Fibroblast of villous mesenchyme (primary cell): ENCODE measurements around the gene PTN. TPM values are rescaled to one million over a fixed set of nuclear protein-coding genes. Genes with fewer than 3 reads are reported as not detected.

ENCODE experiments used
- DNase-seq: peaks from one replicate; pipeline ENCODE4 v3.0.0-alpha.2; 2010; ENCODE audit warnings: low read depth
- H3K4me3 ChIP-seq: 2 replicates; pipeline ENCODE4 v1.5.1; 2011; ENCODE audit warnings: low read depth, mild to moderate bottlenecking, low read length
- CTCF ChIP-seq: IDR thresholded peaks from 2 replicates; pipeline ENCODE4 v1.5.1; 2012; ENCODE audit warnings: low read depth, mild to moderate bottlenecking, low read length; ENCODE audit not compliant: insufficient read depth
- total RNA-seq: library from RNA; depleted of rRNA; stranded (reverse); fragments of >200 nt; gene quantifications from 2 replicates; pipeline ENCODE4 v1.2.3, GENCODE V29; 2012

The PTN gene
- total RNA-seq, 1 donor = 9.1 TPM

GRCh38 chr7:137295739-137296324 is 47.7 kb downstream of the PTN start:
- no peak overlapping the region for H3K4me3 ChIP-seq

GRCh38 chr7:137289101-137289500 is 54.4 kb downstream of the PTN start:
- no peak for TF ChIP-seq CTCF
- H3K4me3 ChIP-seq = no peak overlapping the region
- DNase-seq = no peak

More at GRCh38 chr7:137295739-137296324, 47.7 kb downstream of the PTN start:
- DNase-seq = no peak
- no peak for TF ChIP-seq CTCF

- no peak overlapping the region for H3K4me3 ChIP-seq
- peak; percentile 53 for TF ChIP-seq CTCF
- DNase-seq = peak; percentile 16
Observed at GRCh38 chr7:137287651-137288258, 55.8 kb downstream of the PTN start.

- no peak overlapping the region for H3K4me3 ChIP-seq
- DNase-seq = no peak
- no peak for TF ChIP-seq CTCF
Observed at GRCh38 chr7:137283153-137283552, 60.4 kb downstream of the PTN start.

GRCh38 chr7:137282043-137282442 is 61.5 kb downstream of the PTN start:
- DNase-seq = peak; percentile 27
- TF ChIP-seq CTCF = no peak
- H3K4me3 ChIP-seq = no peak overlapping the region

GRCh38 chr7:137276189-137276588 is 67.3 kb downstream of the PTN start:
- no peak for DNase-seq
- TF ChIP-seq CTCF = no peak
- H3K4me3 ChIP-seq = no peak overlapping the region

- no peak for DNase-seq
- TF ChIP-seq CTCF = no peak
- H3K4me3 ChIP-seq = no peak overlapping the region
Observed at GRCh38 chr7:137272249-137272648, 71.3 kb downstream of the PTN start.
